DND-41 (cell line): Measurements from ENCODE around the gene CPNE4.

Source experiments
- ATAC-seq: fragments of 200-7000 bp; cut with Tn5 transposase; 3 replicates; pipeline ENCODE4 v1.9.1; 2021; ENCODE audit warnings: low read depth; ENCODE audit not compliant: insufficient read depth
- DNase-seq: peaks from one replicate; pipeline ENCODE4 v3.0.0-alpha.2; 2020
- H2AFZ ChIP-seq: 2 replicates; pipeline ENCODE4 v1.6.0; 2012; ENCODE audit warnings: low read depth, low read length
- H3K27ac ChIP-seq: 2 replicates; pipeline ENCODE4 v1.5.1; 2012; ENCODE audit warnings: low read length, inconsistent platforms
- H3K27me3 ChIP-seq: fragments of 200-600 bp; sonication (generic); 2 replicates; pipeline ENCODE4 v1.6.0; 2012; ENCODE audit warnings: low read length, mild to moderate bottlenecking, inconsistent platforms; ENCODE audit not compliant: insufficient read depth, poor library complexity
- H3K36me3 ChIP-seq: 2 replicates; pipeline ENCODE4 v1.5.1; 2012; ENCODE audit warnings: low read length, inconsistent platforms; ENCODE audit not compliant: insufficient read depth
- H3K4me1 ChIP-seq: 2 replicates; pipeline ENCODE4 v1.5.1; 2012; ENCODE audit warnings: mild to moderate bottlenecking, low read length; ENCODE audit not compliant: insufficient read depth
- H3K4me2 ChIP-seq: 2 replicates; pipeline ENCODE4 v1.6.0; 2012; ENCODE audit warnings: mild to moderate bottlenecking, moderate library complexity, low read length, inconsistent platforms; ENCODE audit not compliant: insufficient read depth
- H3K4me3 ChIP-seq, 2 experiments: fragments of 200-600 bp in 1 of 2; shearing (Covaris generic) in 1 of 2; 2 replicates each; pipeline ENCODE4 v1.5.1; 2012 to 2016; ENCODE audit warnings: inconsistent platforms in 2 of 2, low read length in 2 of 2, mild to moderate bottlenecking in 2 of 2, low read depth in 1 of 2, moderate library complexity in 1 of 2
- H3K79me2 ChIP-seq: 2 replicates; pipeline ENCODE4 v1.6.0; 2012; ENCODE audit warnings: low read length, inconsistent platforms; ENCODE audit not compliant: insufficient read depth
- H3K9ac ChIP-seq: 2 replicates; pipeline ENCODE4 v1.6.0; 2012; ENCODE audit warnings: low read depth, mild to moderate bottlenecking, inconsistent platforms, low read length, moderate library complexity
- H3K9me3 ChIP-seq: 2 replicates; pipeline ENCODE4 v1.5.1; 2012; ENCODE audit warnings: low read length, moderate library complexity, mild to moderate bottlenecking, inconsistent platforms; ENCODE audit not compliant: insufficient read depth, severe bottlenecking
- H4K20me1 ChIP-seq: 2 replicates; pipeline ENCODE4 v1.6.0; 2012; ENCODE audit warnings: low read length; ENCODE audit not compliant: insufficient read depth
- EZH2 ChIP-seq: IDR thresholded peaks from 3 replicates; pipeline ENCODE4 v1.6.1; 2012; ENCODE audit warnings: borderline replicate concordance, low read depth, mild to moderate bottlenecking, moderate library complexity, low read length, inconsistent platforms; ENCODE audit not compliant: severe bottlenecking
- TF ChIP-seq, protein P1 (sequence below): IDR thresholded peaks from 2 replicates; pipeline ENCODE4 v1.5.1; 2012; ENCODE audit warnings: borderline replicate concordance, low read length, moderate library complexity, mild to moderate bottlenecking; ENCODE audit not compliant: poor library complexity, severe bottlenecking; ENCODE audit errors: extremely low read depth

CPNE4 gene

DNA sequence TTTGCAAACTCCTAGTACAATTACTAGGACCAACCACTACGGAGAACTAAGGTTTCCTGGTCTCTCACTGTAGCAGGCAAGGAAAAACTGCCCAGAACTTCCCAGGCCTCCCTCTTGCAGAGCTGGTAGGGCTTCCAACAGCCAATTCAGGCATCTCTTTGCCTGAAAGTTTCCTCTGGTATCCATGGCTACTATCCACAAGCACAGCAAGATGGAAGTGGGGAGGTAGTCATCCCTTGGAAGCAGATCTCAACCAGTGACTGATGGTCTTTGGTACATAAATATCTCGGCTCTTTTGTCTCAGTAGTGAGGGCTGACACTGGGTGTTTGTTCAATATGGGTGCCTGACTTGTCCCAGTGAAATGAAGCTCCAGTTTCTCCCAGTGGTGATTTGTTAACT, 330.7 kb downstream of the CPNE4 start:
- Histone ChIP-seq H3K9me3 (no peaks in the 10 kb centered on the region), H3K9ac (no peak overlapping the region), H3K27me3 (peaks cover 9% of the 10 kb centered on the region), H3K4me1 (no peaks in the 10 kb centered on the region), H3K79me2 (no peaks in the 10 kb centered on the region), H3K4me3 (no peak overlapping the region), H3K27ac (no peak overlapping the region), H2AFZ (no peak overlapping the region), H4K20me1 (no peaks in the 10 kb centered on the region), H3K4me2 (no peak overlapping the region), H3K36me3 (no peaks in the 10 kb centered on the region)
- ATAC-seq (no peak), DNase-seq (no peak)
- TF ChIP-seq, protein P1, sequence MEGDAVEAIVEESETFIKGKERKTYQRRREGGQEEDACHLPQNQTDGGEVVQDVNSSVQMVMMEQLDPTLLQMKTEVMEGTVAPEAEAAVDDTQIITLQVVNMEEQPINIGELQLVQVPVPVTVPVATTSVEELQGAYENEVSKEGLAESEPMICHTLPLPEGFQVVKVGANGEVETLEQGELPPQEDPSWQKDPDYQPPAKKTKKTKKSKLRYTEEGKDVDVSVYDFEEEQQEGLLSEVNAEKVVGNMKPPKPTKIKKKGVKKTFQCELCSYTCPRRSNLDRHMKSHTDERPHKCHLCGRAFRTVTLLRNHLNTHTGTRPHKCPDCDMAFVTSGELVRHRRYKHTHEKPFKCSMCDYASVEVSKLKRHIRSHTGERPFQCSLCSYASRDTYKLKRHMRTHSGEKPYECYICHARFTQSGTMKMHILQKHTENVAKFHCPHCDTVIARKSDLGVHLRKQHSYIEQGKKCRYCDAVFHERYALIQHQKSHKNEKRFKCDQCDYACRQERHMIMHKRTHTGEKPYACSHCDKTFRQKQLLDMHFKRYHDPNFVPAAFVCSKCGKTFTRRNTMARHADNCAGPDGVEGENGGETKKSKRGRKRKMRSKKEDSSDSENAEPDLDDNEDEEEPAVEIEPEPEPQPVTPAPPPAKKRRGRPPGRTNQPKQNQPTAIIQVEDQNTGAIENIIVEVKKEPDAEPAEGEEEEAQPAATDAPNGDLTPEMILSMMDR = no peak
- TF ChIP-seq EZH2 = no peak

DNA sequence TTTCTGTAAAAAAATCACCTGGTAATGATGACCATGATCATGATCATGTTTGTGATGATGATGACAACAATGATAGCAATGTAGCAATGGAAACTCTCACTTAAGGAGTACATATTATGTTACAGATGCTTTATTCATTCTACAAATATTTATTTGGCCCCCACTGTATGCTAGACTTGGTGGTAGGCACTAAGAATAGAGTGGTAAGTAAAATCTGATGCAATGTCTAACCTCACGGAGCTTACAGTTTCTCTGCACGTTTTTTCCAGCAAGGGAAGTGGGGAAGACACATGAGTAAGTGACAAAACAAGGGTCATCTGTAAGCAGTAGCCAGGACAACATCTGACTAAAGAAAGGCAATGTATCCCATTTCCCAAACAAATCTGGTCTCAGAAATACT, 332.7 kb downstream of the CPNE4 start:
- H3K9ac ChIP-seq = no peak overlapping the region
- no peak overlapping the region for H2AFZ ChIP-seq
- peaks cover 9% of the 10 kb centered on the region for H3K27me3 ChIP-seq
- no peaks in the 10 kb centered on the region for H3K4me1 ChIP-seq
- H3K4me2 ChIP-seq = no peak overlapping the region
- H3K36me3 ChIP-seq = no peaks in the 10 kb centered on the region
- ATAC-seq (no peak), DNase-seq (no peak)
- no peaks in the 10 kb centered on the region for H3K79me2 ChIP-seq
- H3K9me3 ChIP-seq = no peaks in the 10 kb centered on the region
- no peak for TF ChIP-seq EZH2
- TF ChIP-seq, protein P1 = no peak
- H4K20me1 ChIP-seq = no peaks in the 10 kb centered on the region
- no peak overlapping the region for H3K27ac ChIP-seq
- no peak overlapping the region for H3K4me3 ChIP-seq

DNA sequence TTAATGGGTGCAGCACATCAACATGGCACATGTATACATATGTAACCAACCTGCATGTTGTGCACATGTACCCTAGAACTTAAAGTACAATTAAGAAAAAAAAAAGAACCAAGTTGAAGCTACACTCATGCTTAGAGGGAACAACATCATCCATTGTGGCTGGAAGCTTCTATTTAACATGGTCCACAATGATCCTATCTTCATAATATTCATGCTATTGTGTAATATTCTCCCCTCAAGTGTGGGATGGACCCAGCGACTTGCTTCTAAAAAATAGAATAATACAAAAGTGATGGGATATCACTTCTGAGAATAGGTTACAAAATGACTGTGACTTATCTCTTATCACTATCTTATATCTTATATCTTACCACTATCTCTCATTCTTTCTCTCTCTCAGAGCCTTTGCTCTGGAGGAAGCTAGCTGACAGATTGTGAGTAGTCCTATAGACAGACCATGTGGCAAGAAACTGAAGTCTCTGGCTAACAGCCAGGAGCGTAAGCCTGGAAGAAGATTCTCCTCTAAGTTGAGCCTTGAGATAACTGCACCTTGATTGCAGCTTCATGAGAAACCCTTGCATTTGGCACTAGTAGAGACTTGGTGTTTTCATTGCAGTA, 333.6 kb downstream of the CPNE4 start:
- Histone ChIP-seq H3K4me1 (no peaks in the 10 kb centered on the region), H3K27ac (no peak overlapping the region), H2AFZ (no peak overlapping the region), H3K9me3 (no peaks in the 10 kb centered on the region), H4K20me1 (no peaks in the 10 kb centered on the region), H3K27me3 (peaks cover 12% of the 10 kb centered on the region), H3K4me3 (no peak overlapping the region), H3K4me2 (no peak overlapping the region), H3K79me2 (no peaks in the 10 kb centered on the region), H3K9ac (no peak overlapping the region), H3K36me3 (no peaks in the 10 kb centered on the region)
- ATAC-seq (no peak), DNase-seq (peak; percentile 3)
- TF ChIP-seq EZH2 = no peak
- TF ChIP-seq, protein P1 = no peak
